HG02763 (cell line): Measurements from ENCODE around the gene PTPRG.

Experiments
- ATAC-seq: cut with Tn5 transposase; IDR thresholded peaks from one replicate; pipeline ENCODE4 v1.9.1; 2021; ENCODE audit warnings: mild to moderate bottlenecking, moderate library complexity; ENCODE audit not compliant: unreplicated experiment

The PTPRG gene

DNA sequence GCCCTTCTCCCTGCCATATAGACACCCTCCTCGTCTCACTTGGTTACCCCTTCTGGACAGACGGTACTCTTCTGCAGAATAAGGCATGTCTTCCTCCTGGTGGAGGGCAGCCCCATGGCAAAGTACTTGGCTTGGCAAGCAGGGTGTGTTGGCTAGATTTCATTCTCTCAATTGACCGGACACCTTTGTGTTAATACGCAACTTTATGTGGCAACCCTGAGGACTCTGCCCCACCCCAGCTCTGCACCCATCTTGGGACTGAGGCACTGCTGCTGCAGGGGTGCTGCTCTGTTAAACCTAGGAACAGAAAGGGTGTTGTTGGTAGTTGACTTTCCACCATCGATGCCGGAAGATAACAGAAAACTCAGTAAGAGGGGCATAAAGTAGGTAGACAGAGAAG is 55.2 kb downstream of the PTPRG start:
- no peak for ATAC-seq

GRCh38 chr3:61617041-61617440 is 55.7 kb downstream of the PTPRG start:
- ATAC-seq, result no peak

- ATAC-seq, result no peak
Observed at GRCh38 chr3:61617651-61618050, 56.3 kb downstream of the PTPRG start.

- ATAC-seq, result no peak
Observed at GRCh38 chr3:61618231-61618630, 56.9 kb downstream of the PTPRG start.

GRCh38 chr3:61618871-61619270 is 57.5 kb downstream of the PTPRG start:
- ATAC-seq, result no peak

DNA sequence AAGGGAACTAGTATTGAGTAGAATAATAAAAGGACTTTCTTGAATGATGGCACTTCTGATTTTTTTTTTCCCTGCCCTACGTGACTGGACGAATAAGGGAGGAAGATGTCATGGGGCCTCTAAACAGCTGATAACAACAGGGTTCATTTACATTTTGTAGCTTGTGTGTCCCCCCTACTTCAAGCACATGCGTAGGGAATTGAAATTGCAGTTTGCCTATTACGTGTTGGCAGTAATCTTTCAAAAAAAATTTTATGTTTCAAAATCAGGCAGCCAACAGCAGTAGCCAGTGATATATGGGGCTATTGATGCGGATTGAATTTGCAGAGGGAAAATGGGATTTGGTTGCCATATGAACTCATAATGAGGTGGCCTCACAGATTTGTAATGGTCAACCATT is 58.7 kb downstream of the PTPRG start:
- ATAC-seq, result no peak

GRCh38 chr3:61624300-61624699 is 62.9 kb downstream of the PTPRG start:
- ATAC-seq, result no peak

DNA sequence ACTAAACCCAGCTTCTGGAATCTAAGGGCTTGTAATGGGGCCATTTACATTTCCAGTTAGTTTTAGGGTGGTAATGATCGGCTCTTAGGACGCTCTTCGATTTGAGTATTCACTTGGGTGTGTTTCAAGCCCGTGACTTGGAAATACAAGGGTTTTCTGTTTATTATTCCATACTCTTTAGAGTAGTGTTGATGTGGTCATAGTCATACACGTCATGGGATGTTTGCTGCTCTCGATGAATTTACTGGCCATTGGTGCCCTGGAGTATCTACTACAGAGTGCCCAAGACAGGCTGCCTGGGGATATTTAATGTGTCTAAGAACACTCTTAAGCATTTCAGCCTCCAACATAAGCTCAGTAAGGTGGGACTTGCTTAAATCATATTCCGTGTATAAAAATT is 64.1 kb downstream of the PTPRG start:
- no peak for ATAC-seq

GRCh38 chr3:61626484-61626883 is 65.1 kb downstream of the PTPRG start:
- ATAC-seq, result no peak

DNA sequence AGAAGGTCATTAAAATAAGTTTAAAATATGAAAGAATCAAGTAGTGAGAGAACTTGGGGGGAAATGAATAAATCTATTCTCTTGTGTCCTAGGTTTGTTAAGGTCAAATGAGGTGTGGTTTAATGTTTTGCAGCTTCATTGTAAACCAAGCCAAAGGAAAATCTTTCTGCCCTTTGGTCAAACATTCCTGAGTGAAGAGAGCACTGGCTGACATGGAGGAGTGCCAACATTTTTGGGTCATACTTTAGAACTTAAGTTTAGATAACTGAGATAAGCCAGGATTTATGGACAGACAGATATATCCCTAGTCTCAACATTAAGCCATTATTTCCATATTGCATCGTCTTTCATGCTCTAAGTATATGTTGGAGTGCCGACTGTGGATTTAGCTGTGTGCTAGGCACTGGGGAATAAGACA is 66.4 kb downstream of the PTPRG start:
- ATAC-seq, result no peak

DNA sequence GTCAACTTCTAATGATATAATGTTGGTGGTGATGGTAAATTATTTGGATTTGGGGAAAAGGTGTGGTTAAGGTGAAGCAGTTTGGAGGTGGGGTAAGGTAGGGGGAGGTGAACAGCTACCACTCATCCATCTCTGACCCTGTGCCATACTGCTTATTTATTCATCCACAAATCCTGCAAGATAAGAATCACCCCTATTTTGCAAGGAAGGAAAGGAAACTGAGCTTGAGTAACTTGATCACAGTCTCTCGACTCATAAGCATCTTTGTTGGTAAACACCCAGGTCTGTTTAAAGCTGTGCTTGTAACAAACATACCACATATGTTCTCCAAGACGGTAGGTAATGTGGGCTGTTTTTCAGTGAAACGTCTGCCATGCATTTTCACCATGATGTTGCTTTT is 67.3 kb downstream of the PTPRG start:
- no peak for ATAC-seq

- no peak for ATAC-seq
Observed at GRCh38 chr3:61629442-61629841, 68.1 kb downstream of the PTPRG start.

- no peak for ATAC-seq
Observed at GRCh38 chr3:61631108-61631769, 69.9 kb downstream of the PTPRG start.

GRCh38 chr3:61632568-61633175 is 71.3 kb downstream of the PTPRG start:
- ATAC-seq, result no peak

DNA sequence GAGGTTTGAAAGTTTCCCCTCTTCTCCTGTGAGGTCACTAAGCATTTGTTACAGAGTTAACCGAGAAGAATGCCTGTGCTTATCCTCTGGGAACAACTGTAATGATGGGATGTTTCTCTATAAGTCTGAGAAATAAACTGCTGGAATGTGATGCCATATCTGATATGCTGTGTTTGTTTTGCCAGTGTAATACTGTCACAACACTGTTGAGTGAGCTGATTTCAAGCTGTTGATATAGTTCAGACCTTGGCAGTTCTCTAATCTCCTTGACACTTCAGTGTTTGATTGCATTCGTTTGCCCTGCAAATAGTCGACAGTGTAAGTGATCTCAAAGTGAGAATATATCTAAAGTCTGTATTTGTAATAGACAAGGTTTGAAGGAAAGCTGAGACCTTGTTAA is 73.3 kb downstream of the PTPRG start:
- no peak for ATAC-seq

DNA sequence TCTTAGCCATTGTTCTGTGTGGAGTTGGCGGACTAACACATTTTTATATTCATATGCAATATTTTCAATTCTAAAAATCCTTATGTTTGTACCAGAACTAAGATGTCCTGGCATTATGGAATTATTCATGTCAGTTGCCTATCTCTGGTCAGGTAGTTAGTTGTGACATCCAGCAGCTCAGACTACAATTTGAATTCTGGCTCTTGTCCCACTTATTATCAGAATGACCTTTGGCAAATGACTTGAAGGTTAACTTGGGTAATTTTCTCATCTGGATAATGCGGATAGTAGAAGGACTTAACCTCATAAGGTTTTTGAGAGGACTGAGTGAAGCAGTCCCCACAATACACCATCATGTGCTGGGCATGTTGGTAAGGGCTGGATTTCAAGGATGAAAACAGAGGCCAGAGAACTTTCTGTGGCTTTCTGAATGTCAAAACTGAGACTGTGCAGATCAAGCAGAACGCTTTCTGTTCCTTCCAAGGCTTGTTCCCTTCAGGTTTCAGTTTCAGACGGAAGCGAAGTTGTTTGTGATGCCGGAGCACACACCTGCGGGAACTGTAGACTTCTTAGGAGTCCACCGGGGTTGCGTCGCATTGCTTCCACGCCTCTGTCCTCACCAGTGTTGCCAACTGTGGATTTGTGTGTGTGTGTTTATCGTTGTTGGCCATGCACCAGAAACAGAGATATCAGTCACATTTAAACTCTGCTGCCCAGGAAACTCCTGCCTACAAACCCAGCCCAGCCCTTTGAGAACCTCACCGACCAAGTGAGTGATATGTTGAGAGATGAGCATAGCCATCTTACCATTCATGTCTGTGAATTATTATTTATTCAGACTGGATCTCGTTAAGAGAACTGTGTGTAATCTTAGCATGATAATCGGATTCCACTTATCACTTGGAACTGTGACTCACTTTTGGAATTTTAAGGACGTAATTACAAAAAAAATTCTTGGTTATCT is 76.0 kb downstream of the PTPRG start:
- ATAC-seq, result peak; percentile 67

- ATAC-seq, result no peak
Observed at GRCh38 chr3:61638741-61639140, 77.4 kb downstream of the PTPRG start.

- ATAC-seq, result no peak
Observed at GRCh38 chr3:61639991-61640390, 78.6 kb downstream of the PTPRG start.

GRCh38 chr3:61645148-61645547 is 83.8 kb downstream of the PTPRG start:
- ATAC-seq, result no peak

DNA sequence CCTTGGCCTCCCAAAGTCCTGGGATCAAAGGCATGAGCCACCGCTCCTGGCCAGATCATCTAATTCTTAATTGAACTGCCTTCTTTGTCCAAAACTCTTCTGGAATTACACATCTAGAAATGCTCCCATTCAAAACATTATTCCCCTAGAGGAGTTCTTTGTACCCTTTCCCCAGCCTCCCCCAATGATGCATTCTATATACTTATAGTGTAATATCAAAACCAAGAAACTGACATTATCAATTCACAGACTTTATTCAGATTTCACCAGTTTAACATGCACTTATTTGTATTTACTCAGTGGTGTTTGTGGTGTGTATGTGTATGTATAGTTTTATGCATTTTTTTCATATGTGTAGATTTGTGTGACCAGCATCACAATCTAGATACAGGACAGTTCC is 85.0 kb downstream of the PTPRG start:
- ATAC-seq, result no peak

GRCh38 chr3:61646851-61647525 is 85.6 kb downstream of the PTPRG start:
- ATAC-seq, result no peak
